DOHH2 (cell line): Measurements from ENCODE around the gene NUDC.

Source experiments
- EZH2phosphoT487 ChIP-seq: fragments of 200-600 bp; sonication (generic); IDR thresholded peaks from 2 replicates; pipeline ENCODE4 v1.6.1; 2017; ENCODE audit warnings: borderline replicate concordance, mild to moderate bottlenecking, antibody characterized with exemption, low read length, moderate library complexity, mixed read lengths
- TF ChIP-seq, protein P1 (sequence below): fragments of 200-600 bp; sonication (generic); IDR thresholded peaks from one replicate; pipeline ENCODE4 v1.5.1; 2014; ENCODE audit warnings: antibody characterized with exemption, mild to moderate bottlenecking, low read depth, low read length; ENCODE audit not compliant: poor library complexity, severe bottlenecking

DNA sequence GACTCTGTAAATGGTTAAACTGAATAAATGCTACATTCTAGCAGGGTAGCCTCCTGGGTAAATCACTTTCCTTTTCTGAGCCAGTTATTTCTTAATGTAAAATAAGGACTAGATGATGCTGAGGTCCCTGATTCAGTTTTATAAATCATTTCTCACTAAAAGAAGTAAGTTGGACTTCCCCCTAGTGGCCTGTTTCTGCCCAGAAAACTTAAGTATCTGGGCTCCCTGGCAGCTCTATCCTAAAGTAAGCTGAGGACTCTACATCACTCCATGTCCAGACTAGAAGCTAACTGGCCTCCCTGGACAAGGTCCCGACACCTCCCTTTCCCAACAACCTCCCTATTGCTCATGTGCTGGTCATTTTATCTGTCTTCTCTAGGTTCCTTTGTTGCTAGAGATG, 34.4 kb upstream of the NUDC start:
- TF ChIP-seq, protein P1, sequence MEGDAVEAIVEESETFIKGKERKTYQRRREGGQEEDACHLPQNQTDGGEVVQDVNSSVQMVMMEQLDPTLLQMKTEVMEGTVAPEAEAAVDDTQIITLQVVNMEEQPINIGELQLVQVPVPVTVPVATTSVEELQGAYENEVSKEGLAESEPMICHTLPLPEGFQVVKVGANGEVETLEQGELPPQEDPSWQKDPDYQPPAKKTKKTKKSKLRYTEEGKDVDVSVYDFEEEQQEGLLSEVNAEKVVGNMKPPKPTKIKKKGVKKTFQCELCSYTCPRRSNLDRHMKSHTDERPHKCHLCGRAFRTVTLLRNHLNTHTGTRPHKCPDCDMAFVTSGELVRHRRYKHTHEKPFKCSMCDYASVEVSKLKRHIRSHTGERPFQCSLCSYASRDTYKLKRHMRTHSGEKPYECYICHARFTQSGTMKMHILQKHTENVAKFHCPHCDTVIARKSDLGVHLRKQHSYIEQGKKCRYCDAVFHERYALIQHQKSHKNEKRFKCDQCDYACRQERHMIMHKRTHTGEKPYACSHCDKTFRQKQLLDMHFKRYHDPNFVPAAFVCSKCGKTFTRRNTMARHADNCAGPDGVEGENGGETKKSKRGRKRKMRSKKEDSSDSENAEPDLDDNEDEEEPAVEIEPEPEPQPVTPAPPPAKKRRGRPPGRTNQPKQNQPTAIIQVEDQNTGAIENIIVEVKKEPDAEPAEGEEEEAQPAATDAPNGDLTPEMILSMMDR: peak; percentile 44
- TF ChIP-seq EZH2phosphoT487: no peak
